ENCODE data around the gene RNU11. TPM values are rescaled to one million over a fixed set of nuclear protein-coding genes. Genes with fewer than 3 reads are reported as not detected.
"Not testable (repeated sequence)": the region's sequence is repeated elsewhere in the genome, so short reads cannot be mapped to it uniquely, and the experiment has no call there.

RNU11 gene
- total RNA-seq, 1 experiment from 2014 or later: not detected

GRCh38 chr1:28653870-28654269 lies 5.5 kb downstream of the RNU11 start:
- H2BK120ac ChIP-seq (ENCODE audit: low read depth, low read length, poor library complexity, severe bottlenecking); H3K9me3 ChIP-seq (ENCODE audit: control insufficient read depth, low read depth, low read length); H3K36me3 Mint-ChIP-seq (ENCODE audit: insufficient read depth in 1 of 3, low read depth in 3 of 3); H3K27me3 ChIP-seq (ENCODE audit: insufficient read depth, low read length); H2AFZ ChIP-seq (ENCODE audit: low read length); H4K91ac ChIP-seq (ENCODE audit: insufficient read length, low read depth, low read length); H4K20me1 ChIP-seq (ENCODE audit: control insufficient read depth, insufficient read depth, insufficient read length); H3K56ac ChIP-seq (ENCODE audit: insufficient read length, low read depth, low read length); H3K23me2 ChIP-seq (ENCODE audit: insufficient read length, low read depth, low read length, poor library complexity, severe bottlenecking); H3T11ph ChIP-seq (ENCODE audit: low read length); H3K4me3 Mint-ChIP-seq; H3K4me2 ChIP-seq (ENCODE audit: insufficient read depth, insufficient read length, low read length); H2BK15ac ChIP-seq (ENCODE audit: low read depth, low read length); H3K9me3 Mint-ChIP-seq; H3K18ac ChIP-seq (ENCODE audit: insufficient read length, low read depth, low read length); H3K79me1 ChIP-seq (ENCODE audit: insufficient read depth, low read depth, low read length, poor library complexity, severe bottlenecking); H3K4me1 ChIP-seq (ENCODE audit: insufficient read depth, low read length); H3K23ac ChIP-seq (ENCODE audit: insufficient read length, low read depth, low read length); H2BK5ac ChIP-seq (ENCODE audit: insufficient read length, low read length); H3K27ac Mint-ChIP-seq; H3K79me2 ChIP-seq (ENCODE audit: insufficient read depth, low read length); H3K9ac ChIP-seq (ENCODE audit: extremely low read depth, insufficient read length, low read length); H3K4me1 Mint-ChIP-seq; H4K5ac ChIP-seq (ENCODE audit: insufficient read length, low read depth, low read length); H4K8ac ChIP-seq (replicated peaks; ENCODE audit: insufficient read length, low read depth, low read length); H2BK20ac ChIP-seq (ENCODE audit: low read depth, low read length, poor library complexity, severe bottlenecking); H3K4ac ChIP-seq (ENCODE audit: low read depth, low read length); H3K27ac ChIP-seq (ENCODE audit: insufficient read length, low read depth, low read length); H2BK12ac ChIP-seq (ENCODE audit: insufficient read length, low read depth, low read length); H2AK5ac ChIP-seq (ENCODE audit: insufficient read length, low read length); H3K14ac ChIP-seq (ENCODE audit: insufficient read depth, low read length); H3K27me3 Mint-ChIP-seq (ENCODE audit: low read depth): not testable (repeated sequence)
- no CpG with 5 or more reads among the region's 3 CpGs for WGBS (ENCODE audit: extremely low coverage, insufficient read length, low lambda C conversion rate)
- DNase-seq: peak; percentile 66
- TF ChIP-seq CTCF (conservative IDR thresholded peaks at IDR 0.05): peak; percentile 62

- H3K4me2 ChIP-seq (ENCODE audit: insufficient read depth, insufficient read length, low read length); H3K4ac ChIP-seq (ENCODE audit: low read depth, low read length); H2AFZ ChIP-seq (ENCODE audit: low read length); DNase-seq; H4K5ac ChIP-seq (ENCODE audit: insufficient read length, low read depth, low read length); H3K4me3 Mint-ChIP-seq; H3K27ac ChIP-seq (ENCODE audit: insufficient read length, low read depth, low read length); H3K4me1 ChIP-seq (ENCODE audit: insufficient read depth, low read length); H3K18ac ChIP-seq (ENCODE audit: insufficient read length, low read depth, low read length); H2BK5ac ChIP-seq (ENCODE audit: insufficient read length, low read length); H3T11ph ChIP-seq (ENCODE audit: low read length); H2BK15ac ChIP-seq (ENCODE audit: low read depth, low read length); H3K27me3 Mint-ChIP-seq (ENCODE audit: low read depth); H3K9me3 ChIP-seq (ENCODE audit: control insufficient read depth, low read depth, low read length); H4K8ac ChIP-seq (replicated peaks; ENCODE audit: insufficient read length, low read depth, low read length); H3K23ac ChIP-seq (ENCODE audit: insufficient read length, low read depth, low read length); H4K91ac ChIP-seq (ENCODE audit: insufficient read length, low read depth, low read length); H2BK120ac ChIP-seq (ENCODE audit: low read depth, low read length, poor library complexity, severe bottlenecking); H2BK12ac ChIP-seq (ENCODE audit: insufficient read length, low read depth, low read length); H3K14ac ChIP-seq (ENCODE audit: insufficient read depth, low read length); H2AK5ac ChIP-seq (ENCODE audit: insufficient read length, low read length); H3K36me3 Mint-ChIP-seq (ENCODE audit: insufficient read depth in 1 of 3, low read depth in 3 of 3); H3K56ac ChIP-seq (ENCODE audit: insufficient read length, low read depth, low read length); H3K23me2 ChIP-seq (ENCODE audit: insufficient read length, low read depth, low read length, poor library complexity, severe bottlenecking); H3K9me3 Mint-ChIP-seq; H3K79me1 ChIP-seq (ENCODE audit: insufficient read depth, low read depth, low read length, poor library complexity, severe bottlenecking); H4K20me1 ChIP-seq (ENCODE audit: control insufficient read depth, insufficient read depth, insufficient read length); H3K9ac ChIP-seq (ENCODE audit: extremely low read depth, insufficient read length, low read length); H3K4me1 Mint-ChIP-seq; H3K79me2 ChIP-seq (ENCODE audit: insufficient read depth, low read length); H2BK20ac ChIP-seq (ENCODE audit: low read depth, low read length, poor library complexity, severe bottlenecking); H3K27me3 ChIP-seq (ENCODE audit: insufficient read depth, low read length): not testable (repeated sequence)
- peak overlapping the region in 1 of 3 experiments; percentile 24; a peak in 1 of 7 replicates for H3K27ac Mint-ChIP-seq
- no CpG with 5 or more reads among the region's 10 CpGs for WGBS (ENCODE audit: extremely low coverage, insufficient read length, low lambda C conversion rate)
These were observed 7.3 kb downstream of the RNU11 start for GRCh38 chr1:28655448-28656311.

All from H9 (cell line).